Cardiac muscle cell (in vitro differentiated cells and primary cell): ENCODE measurements around the gene KRTAP1-1. TPM values are rescaled to one million over a fixed set of nuclear protein-coding genes. Genes with fewer than 3 reads are reported as not detected.

Experiments used
- DNase-seq, 2 donors: peaks; one replicate each; pipeline versions ENCODE4 v3.0.0 to v3.0.0-alpha.2; 2010 to 2017; ENCODE audit warnings: low read depth in 1 of 2, low spot score in 1 of 2
- H3K27ac ChIP-seq: fragments of 200-600 bp; sonication (generic); 2 replicates; pipeline ENCODE4 v1.5.1; 2016
- H3K27me3 ChIP-seq: fragments of 200-600 bp; sonication (generic); 2 replicates; pipeline ENCODE4 v1.6.0; 2016; ENCODE audit warnings: control low read depth
- H3K36me3 ChIP-seq: fragments of 200-600 bp; sonication (generic); 2 replicates; pipeline ENCODE4 v1.5.1; 2016; ENCODE audit warnings: control low read depth
- H3K4me1 ChIP-seq: fragments of 200-600 bp; sonication (generic); 2 replicates; pipeline ENCODE4 v1.8.1; 2017; ENCODE audit warnings: low read depth, mild to moderate bottlenecking, mixed run types
- H3K4me3 ChIP-seq: fragments of 200-600 bp; sonication (generic); 2 replicates; pipeline ENCODE4 v1.5.1; 2016; ENCODE audit warnings: mild to moderate bottlenecking
- H3K9me3 ChIP-seq: fragments of 200-600 bp; sonication (generic); 2 replicates; pipeline ENCODE4 v1.5.1; 2017; ENCODE audit warnings: low read depth, mild to moderate bottlenecking, control low read depth
- polyA plus RNA-seq: library from polyadenylated mRNA; unstranded; fragments of >200 nt; fragmentation: Nextera tagmentation; extraction: Ambion mirVana; gene quantifications from 2 replicates; pipeline ENCODE4 v1.2.1, GENCODE V29; 2016
- total RNA-seq: library from RNA; depleted of rRNA; stranded (reverse); fragments of >200 nt; gene quantifications from 2 replicates; pipeline ENCODE4 v1.2.3, GENCODE V29; 2016
- TF ChIP-seq, protein P1 (sequence below): IDR thresholded peaks from 2 replicates; pipeline ENCODE4 v1.5.1; 2012; ENCODE audit warnings: low read depth, mild to moderate bottlenecking, low read length

The KRTAP1-1 gene
- total and polyA plus RNA-seq, 2 experiments from 2014 or later, result not detected

DNA sequence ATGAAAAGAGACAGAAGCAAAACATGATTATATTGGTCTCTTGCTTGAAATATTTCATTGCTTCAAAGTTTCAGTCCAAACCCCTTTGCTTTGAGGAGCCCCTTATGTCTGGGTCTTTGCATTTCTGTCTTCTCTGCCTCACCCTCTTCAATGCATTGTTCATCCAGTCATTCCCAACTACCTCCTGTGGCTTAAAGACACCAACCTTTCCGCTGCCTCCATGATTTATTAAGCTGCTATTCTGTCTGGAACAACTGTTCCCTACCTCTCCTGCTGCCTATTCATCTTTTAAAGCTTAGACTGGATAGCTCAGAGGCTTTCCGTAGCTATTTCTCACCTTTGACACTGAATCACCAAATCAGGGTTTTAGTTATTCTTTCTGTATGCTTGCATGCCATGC is 43.9 kb downstream of the KRTAP1-1 start:
- H3K9me3 ChIP-seq, result no peaks in the 10 kb centered on the region
- no peak for DNase-seq
- H3K27ac ChIP-seq, result no peak overlapping the region
- TF ChIP-seq, protein P1, sequence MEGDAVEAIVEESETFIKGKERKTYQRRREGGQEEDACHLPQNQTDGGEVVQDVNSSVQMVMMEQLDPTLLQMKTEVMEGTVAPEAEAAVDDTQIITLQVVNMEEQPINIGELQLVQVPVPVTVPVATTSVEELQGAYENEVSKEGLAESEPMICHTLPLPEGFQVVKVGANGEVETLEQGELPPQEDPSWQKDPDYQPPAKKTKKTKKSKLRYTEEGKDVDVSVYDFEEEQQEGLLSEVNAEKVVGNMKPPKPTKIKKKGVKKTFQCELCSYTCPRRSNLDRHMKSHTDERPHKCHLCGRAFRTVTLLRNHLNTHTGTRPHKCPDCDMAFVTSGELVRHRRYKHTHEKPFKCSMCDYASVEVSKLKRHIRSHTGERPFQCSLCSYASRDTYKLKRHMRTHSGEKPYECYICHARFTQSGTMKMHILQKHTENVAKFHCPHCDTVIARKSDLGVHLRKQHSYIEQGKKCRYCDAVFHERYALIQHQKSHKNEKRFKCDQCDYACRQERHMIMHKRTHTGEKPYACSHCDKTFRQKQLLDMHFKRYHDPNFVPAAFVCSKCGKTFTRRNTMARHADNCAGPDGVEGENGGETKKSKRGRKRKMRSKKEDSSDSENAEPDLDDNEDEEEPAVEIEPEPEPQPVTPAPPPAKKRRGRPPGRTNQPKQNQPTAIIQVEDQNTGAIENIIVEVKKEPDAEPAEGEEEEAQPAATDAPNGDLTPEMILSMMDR, result no peak
- H3K27me3 ChIP-seq, result no peaks in the 10 kb centered on the region
- H3K36me3 ChIP-seq, result no peaks in the 10 kb centered on the region
- peaks cover 5% of the 10 kb centered on the region for H3K4me1 ChIP-seq
- H3K4me3 ChIP-seq, result no peak overlapping the region

DNA sequence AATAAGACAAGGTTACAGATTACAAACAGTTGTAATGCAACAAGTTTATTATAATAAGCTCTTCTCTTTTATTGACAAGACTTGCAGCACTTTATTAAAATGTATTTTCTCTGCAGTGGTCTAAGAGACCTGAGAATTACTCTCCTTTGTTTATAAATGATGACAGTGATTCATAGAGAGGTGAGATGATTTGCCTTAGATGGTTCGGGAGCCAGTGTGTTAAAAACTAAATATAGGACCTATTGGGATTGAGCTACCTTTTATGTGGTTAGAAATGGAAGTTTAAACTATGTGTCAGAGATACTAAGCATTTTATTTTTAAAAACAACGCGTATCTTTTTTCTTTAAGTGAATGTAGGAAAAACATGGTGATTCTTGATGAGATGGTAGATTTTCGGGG is 44.4 kb downstream of the KRTAP1-1 start:
- no peaks in the 10 kb centered on the region for H3K9me3 ChIP-seq
- TF ChIP-seq, protein P1, result no peak
- H3K27ac ChIP-seq, result no peak overlapping the region
- no peak overlapping the region for H3K4me3 ChIP-seq
- H3K36me3 ChIP-seq, result no peaks in the 10 kb centered on the region
- H3K4me1 ChIP-seq, result peaks cover 5% of the 10 kb centered on the region
- H3K27me3 ChIP-seq, result no peaks in the 10 kb centered on the region
- no peak for DNase-seq

DNA sequence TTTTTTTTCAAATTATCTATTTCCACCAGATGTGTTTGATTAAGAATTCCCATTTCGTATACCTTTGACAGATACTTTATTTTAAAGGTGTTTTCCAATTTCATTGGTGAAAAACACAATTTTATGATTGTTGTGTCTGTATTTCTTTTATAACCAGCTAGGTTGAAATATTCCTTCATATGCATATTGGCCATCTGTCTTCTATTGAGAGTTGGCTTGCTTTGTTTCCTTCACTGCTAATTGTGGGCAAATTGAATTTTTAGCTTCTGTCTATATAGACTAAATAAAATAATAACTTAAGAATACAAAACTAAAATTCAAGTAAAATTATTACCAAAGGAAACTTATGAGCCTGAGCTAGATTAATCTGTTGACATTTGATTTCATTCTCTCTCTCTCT is 46.1 kb downstream of the KRTAP1-1 start:
- H3K9me3 ChIP-seq, result no peaks in the 10 kb centered on the region
- no peaks in the 10 kb centered on the region for H3K36me3 ChIP-seq

DNA sequence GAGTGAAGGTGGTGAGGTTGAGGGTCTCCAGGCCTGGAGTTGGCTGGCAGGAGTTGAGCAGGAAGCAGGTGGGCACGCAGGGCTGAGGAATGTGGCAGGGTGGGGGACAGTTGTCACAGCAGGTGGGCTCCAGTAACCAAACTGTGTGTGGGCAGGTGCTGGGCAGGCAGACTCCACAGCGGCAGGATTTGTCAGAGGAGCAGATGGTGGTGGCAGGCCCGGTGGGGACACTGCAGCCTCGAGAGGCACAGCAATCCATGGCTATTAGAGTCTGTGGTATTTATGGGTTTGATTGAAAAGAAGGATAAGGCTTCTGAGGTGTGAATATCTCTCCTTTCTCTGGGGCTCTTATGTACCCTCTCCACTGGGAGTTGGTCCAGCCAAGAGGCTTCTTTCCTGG is 47.4 kb downstream of the KRTAP1-1 start, which contains the start of gene KRTAP3-3:
Gene KRTAP3-3, minus strand, starts transcription at position 326 of the 400 bp plus-strand sequence. Its CDS starts 67 bp downstream, at position 259.
- H3K9me3 ChIP-seq, result no peaks in the 10 kb centered on the region
- no peak within 1 kb of the TSS for H3K27ac ChIP-seq
- TF ChIP-seq, protein P1, result no peak
- DNase-seq, result no peak
- H3K27me3 ChIP-seq, result no peaks in the 10 kb centered on the region
- no peak within 1 kb of the TSS for H3K4me3 ChIP-seq
- no peaks in the 10 kb centered on the region for H3K36me3 ChIP-seq
- H3K4me1 ChIP-seq, result peaks cover 5% of the 10 kb centered on the region

More for the DNA sequence above, 46.1 kb downstream of the KRTAP1-1 start:
- Histone ChIP-seq H3K27me3 (no peaks in the 10 kb centered on the region), H3K4me3 (no peak overlapping the region), H3K4me1 (peaks cover 5% of the 10 kb centered on the region), H3K27ac (no peak overlapping the region)
- TF ChIP-seq, protein P1, result no peak
- no peak for DNase-seq

DNA sequence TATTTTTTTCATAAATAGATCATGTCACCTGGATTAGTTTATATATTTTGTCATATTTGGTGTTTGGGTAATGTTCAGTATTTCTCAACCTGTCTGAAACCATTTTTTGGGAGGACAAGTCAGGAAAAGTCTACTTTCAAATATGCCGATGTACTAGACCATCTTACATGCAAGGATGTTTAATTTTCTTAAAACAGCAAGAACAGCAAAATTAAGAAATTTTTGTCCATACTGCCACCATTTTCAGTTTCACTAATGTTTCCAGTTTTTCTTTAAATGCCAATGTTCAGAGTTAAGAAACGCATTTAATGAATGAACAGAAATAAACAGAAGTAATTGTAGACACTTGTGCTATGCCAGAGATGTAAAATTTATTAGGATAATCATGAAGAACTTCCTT is 48.2 kb downstream of the KRTAP1-1 start:
- Histone ChIP-seq H3K27me3 (no peaks in the 10 kb centered on the region), H3K9me3 (no peaks in the 10 kb centered on the region), H3K27ac (no peak overlapping the region), H3K4me1 (peaks cover 5% of the 10 kb centered on the region), H3K36me3 (no peaks in the 10 kb centered on the region), H3K4me3 (no peak overlapping the region)
- TF ChIP-seq, protein P1, result no peak
- DNase-seq, result no peak

DNA sequence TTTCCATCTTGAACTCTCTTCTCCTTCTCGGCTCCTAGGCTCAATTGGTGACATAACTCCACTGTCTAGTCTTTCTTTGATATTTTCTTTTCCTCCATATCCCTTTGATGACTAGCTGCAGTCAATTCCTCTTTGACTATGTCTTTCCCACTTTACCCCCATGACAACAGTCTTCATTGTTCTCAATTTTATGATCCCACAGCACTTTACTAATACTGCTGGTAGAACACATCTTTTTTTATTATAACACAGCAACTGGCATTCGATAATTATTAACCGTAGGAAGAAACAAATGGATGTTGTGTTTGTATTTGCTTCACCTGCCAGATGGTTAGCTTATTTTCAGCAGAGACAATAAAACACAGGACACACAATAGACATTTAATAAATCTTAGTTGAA is 48.6 kb downstream of the KRTAP1-1 start:
- Histone ChIP-seq H3K9me3 (no peaks in the 10 kb centered on the region), H3K4me1 (peaks cover 5% of the 10 kb centered on the region), H3K27ac (no peak overlapping the region), H3K36me3 (no peaks in the 10 kb centered on the region), H3K27me3 (no peaks in the 10 kb centered on the region), H3K4me3 (no peak overlapping the region)
- DNase-seq, result no peak
- TF ChIP-seq, protein P1, result no peak
